Body of pancreas (tissue), 4 donors: ENCODE data around the gene BAHCC1.
A peak's percentile ranks its signal among the peaks of the same experiment; 100 is the strongest.
"Not testable (repeated sequence)": the region's sequence is repeated elsewhere in the genome, so short reads cannot be mapped to it uniquely, and the experiment has no call there.

Source experiments
- CTCF ChIP-seq, 7 experiments: fragments of 450-650 bp in 4 of 7; fragments of 200-600 bp in 3 of 7; sonication (generic) in 3 of 7; IDR thresholded peaks; one replicate each; pipeline ENCODE4 v1.5.1; 2016 to 2019; ENCODE audit warnings: antibody characterized with exemption in 7 of 7
- POLR2A ChIP-seq, 3 donors: fragments of 450-650 bp; IDR thresholded peaks; one replicate each; pipeline ENCODE4 v1.6.1; 2016; ENCODE audit warnings: antibody characterized with exemption in 3 of 3, mild to moderate bottlenecking in 2 of 3

GRCh38 chr17:81351329-81352052 is 43.8 kb upstream of the BAHCC1 start:
- not testable (repeated sequence) for TF ChIP-seq CTCF (IDR thresholded peaks at IDR 0.05)
- TF ChIP-seq POLR2A (IDR thresholded peaks at IDR 0.05) = peak in 2 of 3 donors; percentile 50 to 54
